Thymus (tissue), 2 donors: ENCODE results near the gene ZNF615. TPM values are rescaled to one million over a fixed set of nuclear protein-coding genes. Genes with fewer than 3 reads are reported as not detected.

Experiments
- polyA plus RNA-seq: library from polyadenylated mRNA; stranded (reverse); fragments of 200-250 nt; gene quantifications from one replicate; pipeline ENCODE4 v1.2.3, GENCODE V29; 2013
- total RNA-seq: library from RNA; stranded (reverse); fragments of 120-200 nt; gene quantifications from one replicate; pipeline ENCODE4 v1.2.4, GENCODE V29; 2013
- donor health status: healthy.

ZNF615 gene
- total and polyA plus RNA-seq, 2 donors: 5.3 to 6.9 TPM

Other genes starting within 250 kb of the ZNF615 start
- 1.2 TPM for gene FPR2, start 247.0 kb downstream of the ZNF615 start, total RNA-seq
- 1.4 TPM for gene FPR2, start 247.0 kb downstream of the ZNF615 start, polyA plus RNA-seq
- 14.1 TPM for gene FPR3, start 213.1 kb downstream of the ZNF615 start, total RNA-seq
- gene FPR3, start 213.1 kb downstream of the ZNF615 start, polyA plus RNA-seq: 7.8 TPM
- 11.4 TPM for gene ZNF577, start 120.3 kb downstream of the ZNF615 start, total RNA-seq
- 30.2 TPM for gene ZNF577, start 120.3 kb downstream of the ZNF615 start, polyA plus RNA-seq
- 14.4 TPM for gene ZNF649, start 103.2 kb downstream of the ZNF615 start, total RNA-seq
- gene ZNF649, start 103.2 kb downstream of the ZNF615 start, polyA plus RNA-seq: 6.2 TPM
- 7.9 TPM for gene ZNF613, start 80.7 kb downstream of the ZNF615 start, total RNA-seq
- gene ZNF613, start 80.7 kb downstream of the ZNF615 start, polyA plus RNA-seq: 5.2 TPM
- gene ZNF350, start 21.4 kb downstream of the ZNF615 start, total RNA-seq: 14.9 TPM
- gene ZNF350, start 21.4 kb downstream of the ZNF615 start, polyA plus RNA-seq: 10.0 TPM
- gene ZNF614, start 20.2 kb upstream of the ZNF615 start, total RNA-seq: 8.6 TPM
- 5.7 TPM for gene ZNF614, start 20.2 kb upstream of the ZNF615 start, polyA plus RNA-seq
- gene ZNF432, start 40.6 kb upstream of the ZNF615 start, total RNA-seq: 6.9 TPM
- gene ZNF432, start 40.6 kb upstream of the ZNF615 start, polyA plus RNA-seq: 16.2 TPM
- 6.4 TPM for gene ZNF841, start 87.6 kb upstream of the ZNF615 start, total RNA-seq
- gene ZNF841, start 87.6 kb upstream of the ZNF615 start, polyA plus RNA-seq: 13.7 TPM
- gene ZNF616, start 131.7 kb upstream of the ZNF615 start, total RNA-seq: 6.6 TPM
- 5.2 TPM for gene ZNF616, start 131.7 kb upstream of the ZNF615 start, polyA plus RNA-seq
- gene ZNF836, start 163.4 kb upstream of the ZNF615 start, total RNA-seq: 13.1 TPM
- 13.3 TPM for gene ZNF836, start 163.4 kb upstream of the ZNF615 start, polyA plus RNA-seq
- 92.4 TPM for gene PPP2R1A, start 181.8 kb upstream of the ZNF615 start, total RNA-seq
- 95.2 TPM for gene PPP2R1A, start 181.8 kb upstream of the ZNF615 start, polyA plus RNA-seq